ENCODE data around the gene MYO1A. TPM values are rescaled to one million over a fixed set of nuclear protein-coding genes. Genes with fewer than 3 reads are reported as not detected.

The MYO1A gene
- total and polyA plus RNA-seq, 2 of the 13 experiments (the other 11 are each of a cell fraction or from before 2014, with no cell fraction given), result 5.3 to 6.0 TPM

- TF ChIP-seq ATF6 (CRISPR knock-in tag; conservative IDR thresholded peaks at IDR 0.05) (no peak), JUND (CRISPR knock-in tag; IDR thresholded peaks at IDR 0.05) (peak; percentile 51; the same call in 1 of the 2 replicates), ZNF766 (CRISPR knock-in tag; IDR thresholded peaks at IDR 0.05; ENCODE audit: borderline replicate concordance) (peak; percentile 29; the same call in 1 of the 2 replicates), ZNF557 (CRISPR knock-in tag; IDR thresholded peaks at IDR 0.05) (no peak), PRDM15 (CRISPR knock-in tag; IDR thresholded peaks at IDR 0.05) (no peak), ZNF383 (CRISPR knock-in tag; IDR thresholded peaks at IDR 0.05; ENCODE audit: borderline replicate concordance) (no peak), ZNF276 (CRISPR knock-in tag; IDR thresholded peaks at IDR 0.05; ENCODE audit: low read depth) (no peak), ZFP37 (CRISPR knock-in tag; IDR thresholded peaks at IDR 0.05; ENCODE audit: borderline replicate concordance) (no peak), CREM (IDR thresholded peaks at IDR 0.05) (0 out of 2 replicates have a peak, but pooled peaks have one; percentile 34), CREM (CRISPR knock-in tag; IDR thresholded peaks at IDR 0.05) (no peak), ZNF33B (CRISPR knock-in tag; IDR thresholded peaks at IDR 0.05) (0 out of 2 replicates have a peak, but pooled peaks have one; percentile 52), TAF15 (IDR thresholded peaks at IDR 0.05; ENCODE audit: low read depth, low read length, poor library complexity, severe bottlenecking) (no peak)
- TF ChIP-seq, protein P1, sequence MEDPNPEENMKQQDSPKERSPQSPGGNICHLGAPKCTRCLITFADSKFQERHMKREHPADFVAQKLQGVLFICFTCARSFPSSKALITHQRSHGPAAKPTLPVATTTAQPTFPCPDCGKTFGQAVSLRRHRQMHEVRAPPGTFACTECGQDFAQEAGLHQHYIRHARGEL (CRISPR knock-in tag; IDR thresholded peaks at IDR 0.05), result no peak
- TF ChIP-seq, protein P2, sequence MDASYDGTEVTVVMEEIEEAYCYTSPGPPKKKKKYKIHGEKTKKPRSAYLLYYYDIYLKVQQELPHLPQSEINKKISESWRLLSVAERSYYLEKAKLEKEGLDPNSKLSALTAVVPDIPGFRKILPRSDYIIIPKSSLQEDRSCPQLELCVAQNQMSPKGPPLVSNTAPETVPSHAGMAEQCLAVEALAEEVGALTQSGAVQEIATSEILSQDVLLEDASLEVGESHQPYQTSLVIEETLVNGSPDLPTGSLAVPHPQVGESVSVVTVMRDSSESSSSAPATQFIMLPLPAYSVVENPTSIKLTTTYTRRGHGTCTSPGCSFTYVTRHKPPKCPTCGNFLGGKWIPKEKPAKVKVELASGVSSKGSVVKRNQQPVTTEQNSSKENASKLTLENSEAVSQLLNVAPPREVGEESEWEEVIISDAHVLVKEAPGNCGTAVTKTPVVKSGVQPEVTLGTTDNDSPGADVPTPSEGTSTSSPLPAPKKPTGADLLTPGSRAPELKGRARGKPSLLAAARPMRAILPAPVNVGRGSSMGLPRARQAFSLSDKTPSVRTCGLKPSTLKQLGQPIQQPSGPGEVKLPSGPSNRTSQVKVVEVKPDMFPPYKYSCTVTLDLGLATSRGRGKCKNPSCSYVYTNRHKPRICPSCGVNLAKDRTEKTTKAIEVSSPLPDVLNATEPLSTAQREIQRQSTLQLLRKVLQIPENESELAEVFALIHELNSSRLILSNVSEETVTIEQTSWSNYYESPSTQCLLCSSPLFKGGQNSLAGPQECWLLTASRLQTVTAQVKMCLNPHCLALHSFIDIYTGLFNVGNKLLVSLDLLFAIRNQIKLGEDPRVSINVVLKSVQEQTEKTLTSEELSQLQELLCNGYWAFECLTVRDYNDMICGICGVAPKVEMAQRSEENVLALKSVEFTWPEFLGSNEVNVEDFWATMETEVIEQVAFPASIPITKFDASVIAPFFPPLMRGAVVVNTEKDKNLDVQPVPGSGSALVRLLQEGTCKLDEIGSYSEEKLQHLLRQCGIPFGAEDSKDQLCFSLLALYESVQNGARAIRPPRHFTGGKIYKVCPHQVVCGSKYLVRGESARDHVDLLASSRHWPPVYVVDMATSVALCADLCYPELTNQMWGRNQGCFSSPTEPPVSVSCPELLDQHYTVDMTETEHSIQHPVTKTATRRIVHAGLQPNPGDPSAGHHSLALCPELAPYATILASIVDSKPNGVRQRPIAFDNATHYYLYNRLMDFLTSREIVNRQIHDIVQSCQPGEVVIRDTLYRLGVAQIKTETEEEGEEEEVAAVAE (CRISPR knock-in tag; IDR thresholded peaks at IDR 0.05; ENCODE audit: borderline replicate concordance), result no peak; the same call in 1 of the 2 replicates
Measured at GRCh38 chr12:57001448-57001906, 48.5 kb downstream of the MYO1A start (continued).

All from HepG2 (cell line).